TTC549 (cell line): ENCODE measurements around the gene PPARG.
"Not testable (repeated sequence)": the region's sequence is repeated elsewhere in the genome, so short reads cannot be mapped to it uniquely, and the experiment has no call there.

ENCODE experiments used
- FAIRE-seq: peaks from 2 replicates; lab custom pipeline; 2012; peaks lifted over from hg19 to GRCh38; lab: Jason Lieb, UNC

The PPARG gene

DNA sequence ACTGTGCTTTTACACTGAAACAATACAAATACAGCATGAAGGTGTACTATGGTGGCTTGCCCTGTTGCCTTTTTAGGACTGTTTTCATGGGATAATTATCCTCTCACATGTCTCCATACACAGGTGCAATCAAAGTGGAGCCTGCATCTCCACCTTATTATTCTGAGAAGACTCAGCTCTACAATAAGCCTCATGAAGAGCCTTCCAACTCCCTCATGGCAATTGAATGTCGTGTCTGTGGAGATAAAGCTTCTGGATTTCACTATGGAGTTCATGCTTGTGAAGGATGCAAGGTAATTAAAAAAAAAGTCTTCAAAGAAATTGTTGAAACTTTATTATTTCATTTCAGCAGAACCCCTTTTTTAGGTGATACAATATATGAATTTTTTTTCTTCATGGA, 92.3 kb downstream of the PPARG start:
- no peak for FAIRE-seq

GRCh38 chr3:12383218-12383617, 94.3 kb downstream of the PPARG start:
- FAIRE-seq = no peak

GRCh38 chr3:12384451-12385233, 95.8 kb downstream of the PPARG start:
- FAIRE-seq = no peak

DNA sequence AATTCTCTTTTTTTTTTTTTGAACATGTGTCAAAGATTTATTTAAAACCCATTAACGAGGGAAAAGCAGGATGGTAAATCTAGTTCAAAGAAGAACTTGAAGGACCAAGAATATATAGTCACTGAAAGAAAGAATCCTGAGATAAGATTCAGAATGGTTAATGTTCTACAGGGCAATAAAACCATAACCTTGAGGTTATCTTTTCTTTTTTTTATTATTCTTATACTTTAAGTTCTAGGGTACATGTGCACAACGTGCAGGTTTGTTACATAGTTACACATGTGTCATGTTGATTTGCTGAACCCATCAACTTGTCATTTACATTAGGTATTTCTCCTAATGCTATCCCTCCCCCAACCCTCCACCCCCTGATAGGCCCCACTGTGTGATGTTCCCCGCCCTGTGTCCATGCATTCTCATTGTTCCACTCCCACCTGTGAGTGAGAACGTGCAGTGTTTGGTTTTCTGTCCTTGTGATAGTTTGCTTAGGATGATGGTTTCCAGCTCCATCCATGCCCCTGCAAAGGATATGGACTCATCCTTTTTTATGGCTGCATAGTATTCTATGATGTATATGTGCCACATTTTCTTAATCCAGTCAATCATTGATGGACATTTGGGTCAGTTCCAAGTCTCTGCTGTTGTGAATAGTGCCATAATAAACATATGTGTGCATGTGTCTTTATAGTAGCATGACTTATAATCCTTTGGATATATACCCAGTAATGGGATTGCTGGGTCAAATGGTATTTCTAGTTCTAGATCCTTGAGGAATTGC, 97.8 kb downstream of the PPARG start:
- FAIRE-seq = not testable (repeated sequence)

DNA sequence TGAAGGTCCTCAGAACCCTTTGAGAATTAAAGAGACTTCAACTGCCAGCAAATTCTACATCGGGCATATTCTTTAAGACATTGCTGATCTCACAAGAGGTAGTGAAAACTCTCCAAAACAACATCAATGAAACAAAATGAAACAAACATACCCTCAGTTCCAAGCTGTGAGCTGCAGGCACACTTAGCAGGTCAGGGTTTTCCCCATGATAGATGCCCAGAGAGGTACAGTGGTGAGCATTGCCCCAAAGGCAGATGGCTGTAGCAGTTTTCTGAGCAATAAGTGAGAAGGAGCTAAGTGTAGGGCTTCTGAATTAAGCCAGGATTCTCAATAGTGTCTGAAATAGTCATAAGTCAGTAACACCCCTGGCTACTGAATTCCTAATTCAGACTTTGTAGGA, 99.3 kb downstream of the PPARG start:
- FAIRE-seq = no peak

DNA sequence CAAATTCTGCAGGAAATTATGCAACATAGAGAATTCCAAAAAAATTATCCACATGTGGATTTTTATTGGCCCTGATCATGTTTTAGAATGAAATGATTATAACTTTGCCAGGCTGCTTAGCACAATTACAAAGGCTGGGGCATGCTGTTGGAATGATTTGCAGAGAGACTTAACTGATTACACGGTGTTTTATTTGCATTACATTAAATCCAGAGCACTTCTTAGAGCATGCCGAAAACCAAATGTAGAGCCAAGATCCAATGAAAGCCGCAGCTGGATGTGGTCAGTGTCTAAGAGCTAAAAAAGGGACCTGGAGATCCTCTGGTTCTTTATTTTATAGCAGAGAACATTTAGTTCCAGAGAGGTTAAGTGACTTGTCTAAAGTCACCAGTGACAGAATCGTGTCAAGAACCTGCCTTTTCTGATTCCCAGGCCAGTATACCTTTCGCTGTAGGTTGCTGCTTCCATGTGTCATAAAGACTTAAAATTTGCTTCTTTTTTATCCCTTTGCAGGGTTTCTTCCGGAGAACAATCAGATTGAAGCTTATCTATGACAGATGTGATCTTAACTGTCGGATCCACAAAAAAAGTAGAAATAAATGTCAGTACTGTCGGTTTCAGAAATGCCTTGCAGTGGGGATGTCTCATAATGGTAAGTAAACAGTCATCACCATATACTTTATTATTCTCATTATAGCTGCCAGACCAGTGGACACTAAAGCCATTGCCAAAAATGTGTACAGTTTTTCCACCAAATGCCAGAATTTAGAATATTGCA, 103.4 kb downstream of the PPARG start:
- no peak for FAIRE-seq

- no peak for FAIRE-seq
These were observed 105.0 kb downstream of the PPARG start for GRCh38 chr3:12393894-12394293.

GRCh38 chr3:12394569-12395271, 105.8 kb downstream of the PPARG start:
- FAIRE-seq = no peak

- no peak for FAIRE-seq
These were observed 106.6 kb downstream of the PPARG start for GRCh38 chr3:12395349-12396012.

DNA sequence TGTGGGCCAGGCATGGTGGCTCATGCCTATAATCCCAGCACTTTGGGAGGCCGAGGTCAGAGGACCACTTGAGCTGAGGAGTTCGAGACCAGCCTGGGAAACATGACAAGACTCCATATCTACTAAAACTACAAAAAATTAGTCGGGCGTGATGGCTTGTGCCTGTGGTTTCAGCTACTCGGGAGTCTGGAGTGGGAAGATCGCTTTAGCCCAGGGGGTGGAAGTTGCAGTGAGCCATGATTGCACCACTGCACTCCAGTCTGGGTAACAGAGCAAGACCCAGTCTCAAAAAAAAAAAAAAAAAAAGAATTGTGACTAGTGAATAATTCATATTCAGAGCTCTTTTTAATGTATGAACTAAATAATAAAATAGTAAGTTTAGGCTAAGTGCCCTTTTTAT, 107.6 kb downstream of the PPARG start:
- no peak for FAIRE-seq

- FAIRE-seq = no peak
These were observed 110.4 kb downstream of the PPARG start for GRCh38 chr3:12399226-12399625.

DNA sequence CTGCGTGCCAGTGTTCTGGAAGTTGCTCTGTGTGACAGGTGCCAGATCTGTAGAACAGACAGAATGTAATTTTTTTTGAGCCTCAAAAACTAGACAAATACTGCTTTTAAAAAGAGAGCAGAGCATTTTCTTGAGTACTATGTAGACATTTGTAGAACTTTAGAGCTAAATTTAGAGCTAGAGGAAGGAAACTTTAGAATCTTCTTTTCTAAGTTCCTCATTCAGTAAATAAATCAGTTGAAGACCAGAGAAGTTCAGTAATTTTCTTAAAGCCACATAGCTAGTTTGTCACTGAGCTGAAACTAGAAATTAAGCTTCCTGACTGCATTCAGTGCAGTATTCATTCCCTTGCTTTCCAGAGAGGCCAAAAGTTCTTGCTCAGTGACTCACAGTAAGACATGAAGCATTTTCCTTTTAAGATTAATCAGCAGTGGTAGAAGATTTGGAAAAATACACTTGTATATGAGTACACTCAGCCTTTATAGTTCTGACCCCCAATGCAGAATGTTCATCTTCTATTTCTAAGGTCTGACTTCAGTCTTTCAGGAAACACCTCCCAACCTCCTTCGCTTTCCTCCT, 111.8 kb downstream of the PPARG start:
- FAIRE-seq = no peak

GRCh38 chr3:12401208-12401607, 112.3 kb downstream of the PPARG start:
- no peak for FAIRE-seq

DNA sequence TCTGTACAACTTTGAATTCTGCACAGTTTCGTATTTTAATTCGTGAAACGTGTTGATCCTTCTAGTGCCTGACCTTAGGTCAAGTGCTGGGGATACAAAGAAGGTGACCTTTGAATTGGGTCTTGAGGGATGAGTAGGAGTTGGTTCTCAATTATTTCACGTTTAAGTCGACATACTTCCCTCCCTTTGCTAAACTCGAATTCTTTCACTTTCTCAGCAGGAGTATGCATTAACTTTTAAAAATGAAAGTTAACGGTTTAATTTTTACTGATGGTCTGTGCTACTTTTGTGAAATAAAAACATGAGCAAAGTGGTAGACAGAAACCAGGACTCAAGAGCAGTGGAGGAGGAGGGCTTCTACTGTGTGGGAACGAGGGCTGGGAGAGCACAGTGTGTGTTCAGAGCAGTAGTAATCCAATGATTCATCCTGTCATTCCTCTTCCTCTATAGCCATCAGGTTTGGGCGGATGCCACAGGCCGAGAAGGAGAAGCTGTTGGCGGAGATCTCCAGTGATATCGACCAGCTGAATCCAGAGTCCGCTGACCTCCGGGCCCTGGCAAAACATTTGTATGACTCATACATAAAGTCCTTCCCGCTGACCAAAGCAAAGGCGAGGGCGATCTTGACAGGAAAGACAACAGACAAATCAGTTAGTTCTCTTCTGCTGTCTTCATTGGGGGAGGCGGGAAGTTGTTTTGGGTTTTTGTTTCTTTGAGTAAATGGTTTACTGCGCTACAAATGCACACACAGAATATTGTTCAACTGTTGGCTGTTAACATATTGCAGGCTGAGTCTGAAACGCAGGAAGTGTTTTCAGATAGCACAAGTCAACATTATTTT, 116.8 kb downstream of the PPARG start:
- no peak for FAIRE-seq

DNA sequence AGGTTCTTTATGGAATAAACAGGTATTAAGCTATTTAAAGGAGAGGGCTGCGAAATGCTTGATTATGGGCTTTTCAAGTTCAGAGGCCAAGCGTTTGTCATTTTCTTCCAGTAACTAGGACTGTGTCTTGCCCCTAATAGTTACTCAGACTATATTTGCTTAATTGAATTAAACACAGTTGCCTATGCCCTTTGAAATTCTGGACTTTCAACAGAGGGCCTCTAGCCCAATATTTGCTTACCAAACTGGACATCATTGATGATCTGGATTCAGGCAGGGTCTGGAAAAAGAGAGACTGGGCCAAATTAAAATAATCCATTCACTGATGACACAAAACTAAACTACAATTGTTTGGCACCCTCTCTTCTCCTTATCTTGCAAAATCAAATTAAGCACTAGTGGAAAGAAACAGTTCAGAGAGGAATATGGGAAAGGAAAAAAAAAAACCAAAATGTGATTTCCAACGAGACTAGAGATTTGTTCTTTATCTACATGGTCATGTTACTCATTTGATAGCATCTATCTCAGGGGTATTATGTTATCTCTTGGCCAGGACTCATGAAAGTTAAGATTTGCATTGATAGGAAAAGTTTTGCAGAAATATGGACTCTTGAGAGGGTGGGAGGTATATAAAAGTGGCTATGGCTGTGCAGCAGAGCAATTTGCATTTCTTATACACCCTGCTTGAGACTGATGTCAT, 120.3 kb downstream of the PPARG start:
- FAIRE-seq = no peak

- FAIRE-seq = no peak
These were observed 121.1 kb downstream of the PPARG start for GRCh38 chr3:12409684-12410596.

GRCh38 chr3:12413721-12414255, 124.9 kb downstream of the PPARG start:
- no peak for FAIRE-seq

- FAIRE-seq = no peak
These were observed 126.3 kb downstream of the PPARG start for GRCh38 chr3:12415014-12415680.
